Measurements from ENCODE around the gene FASTKD2. TPM values are rescaled to one million over a fixed set of nuclear protein-coding genes. Genes with fewer than 3 reads are reported as not detected.

The FASTKD2 gene
- total RNA-seq, 2 donors from 2014 or later, result 19.5 to 21.4 TPM

GRCh38 chr2:206739271-206739670, 26.1 kb upstream of the FASTKD2 start:
- H3K36me3 ChIP-seq, result no peaks in the 10 kb centered on the region
- H3K27me3 ChIP-seq (replicated peaks; ENCODE audit: insufficient read depth), result no peaks in the 10 kb centered on the region
- no peak overlapping the region for H3K27ac ChIP-seq
- TF ChIP-seq POLR2AphosphoS5 (IDR thresholded peaks at IDR 0.05), result no peak
- TF ChIP-seq POLR2A (IDR thresholded peaks at IDR 0.05), result no peak
- TF ChIP-seq CTCF (IDR thresholded peaks at IDR 0.05), result no peak
- no peaks in the 10 kb centered on the region for H3K4me1 ChIP-seq (replicated peaks)
- H3K4me3 ChIP-seq, result no peak overlapping the region
- intact Hi-C loops (cut with DNase I), result no loop called here
- DNase-seq (ENCODE audit: low spot score), result no peak
- H3K9me3 ChIP-seq, result no peaks in the 10 kb centered on the region
- WGBS, result 64% methylated on average over 2 of the region's 2 CpGs

GRCh38 chr2:206740800-206741199, 24.6 kb upstream of the FASTKD2 start:
- H3K9me3 ChIP-seq, result no peaks in the 10 kb centered on the region
- 26% methylated on average over 2 of the region's 2 CpGs for WGBS
- no peak overlapping the region for H3K4me3 ChIP-seq
- no peak for TF ChIP-seq CTCF (IDR thresholded peaks at IDR 0.05)
- no peak for TF ChIP-seq POLR2A (IDR thresholded peaks at IDR 0.05)
- TF ChIP-seq POLR2AphosphoS5 (IDR thresholded peaks at IDR 0.05), result no peak
- intact Hi-C loops (cut with DNase I), result no loop called here
- H3K36me3 ChIP-seq, result no peaks in the 10 kb centered on the region
- no peaks in the 10 kb centered on the region for H3K27me3 ChIP-seq (replicated peaks; ENCODE audit: insufficient read depth)
- H3K27ac ChIP-seq, result no peak overlapping the region
- no peak for DNase-seq (ENCODE audit: low spot score)
- no peaks in the 10 kb centered on the region for H3K4me1 ChIP-seq (replicated peaks)

GRCh38 chr2:206756816-206757215, 8.6 kb upstream of the FASTKD2 start:
- no peaks in the 10 kb centered on the region for H3K36me3 ChIP-seq
- DNase-seq (ENCODE audit: low spot score), result no peak
- no peaks in the 10 kb centered on the region for H3K9me3 ChIP-seq
- 53% methylated on average over 1 of the region's 1 CpG for WGBS
- H3K4me1 ChIP-seq (replicated peaks), result no peaks in the 10 kb centered on the region
- no peak overlapping the region for H3K27ac ChIP-seq
- intact Hi-C loops (cut with DNase I), result no loop called here
- TF ChIP-seq POLR2AphosphoS5 (IDR thresholded peaks at IDR 0.05) (no peak), CTCF (IDR thresholded peaks at IDR 0.05) (no peak)
- no peak overlapping the region for H3K4me3 ChIP-seq
- H3K27me3 ChIP-seq (replicated peaks; ENCODE audit: insufficient read depth), result no peaks in the 10 kb centered on the region

- DNase-seq (ENCODE audit: low spot score), result no peak
- Histone ChIP-seq H3K9me3 (no peaks in the 10 kb centered on the region), H3K4me3 (peak overlapping the region; percentile 70 to 71), H3K27me3 (replicated peaks; ENCODE audit: insufficient read depth) (no peaks in the 10 kb centered on the region), H3K4me1 (replicated peaks) (peaks cover 3% of the 10 kb centered on the region), H3K27ac (peak overlapping the region; percentile 78 to 81), H3K36me3 (no peaks in the 10 kb centered on the region)
- intact Hi-C loops (cut with DNase I), result no loop called here
- TF ChIP-seq POLR2A (IDR thresholded peaks at IDR 0.05), result no peak
- TF ChIP-seq CTCF (IDR thresholded peaks at IDR 0.05), result no peak
- no peak for TF ChIP-seq POLR2AphosphoS5 (IDR thresholded peaks at IDR 0.05)
- WGBS, result 6% methylated on average over 18 of the region's 18 CpGs
Measured at GRCh38 chr2:206764673-206765241, 649 bp upstream of the FASTKD2 start.

All from prostate gland (tissue), 2 donors.